ENCODE results near the gene TAS2R41.
"Not testable (repeated sequence)": the region's sequence is repeated elsewhere in the genome, so short reads cannot be mapped to it uniquely, and the experiment has no call there.

The TAS2R41 gene

DNA sequence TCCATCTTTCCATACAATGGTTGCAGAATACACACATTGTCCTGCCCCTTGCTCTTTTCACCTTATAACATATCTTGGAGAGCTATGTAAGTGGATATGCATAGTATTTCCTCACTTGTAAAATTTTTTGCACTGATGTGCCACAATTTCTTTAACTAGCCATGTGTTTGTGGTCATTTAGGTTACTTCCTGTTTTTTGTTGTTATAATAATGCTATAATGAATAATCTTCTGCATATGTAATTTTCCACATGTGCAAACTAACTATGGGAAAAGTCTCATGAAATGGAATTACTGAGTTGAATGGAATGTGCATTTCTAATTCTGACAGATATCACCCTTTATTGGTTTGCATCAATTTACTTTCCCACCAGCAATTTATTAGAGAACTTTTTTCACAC, 2.8 kb downstream of the TAS2R41 start:
- Histone ChIP-seq H3K4me1 (ENCODE audit: insufficient read depth, low read length) (no peaks in the 10 kb centered on the region), H3K9me3 (ENCODE audit: low read length) (no peaks in the 10 kb centered on the region), H3K27me3 (ENCODE audit: control insufficient read depth in 1 of 2, insufficient read depth in 2 of 2, low read length in 2 of 2) (no peaks in the 10 kb centered on the region), H3K9ac (ENCODE audit: low read length) (no peak overlapping the region), H3K27ac (ENCODE audit: low read depth, low read length) (no peak overlapping the region), H3K4me3 (ENCODE audit: low read depth in 1 of 2, low read length in 2 of 2) (no peak overlapping the region), H3K36me3 (ENCODE audit: insufficient read depth, low read length) (no peaks in the 10 kb centered on the region)

DNA sequence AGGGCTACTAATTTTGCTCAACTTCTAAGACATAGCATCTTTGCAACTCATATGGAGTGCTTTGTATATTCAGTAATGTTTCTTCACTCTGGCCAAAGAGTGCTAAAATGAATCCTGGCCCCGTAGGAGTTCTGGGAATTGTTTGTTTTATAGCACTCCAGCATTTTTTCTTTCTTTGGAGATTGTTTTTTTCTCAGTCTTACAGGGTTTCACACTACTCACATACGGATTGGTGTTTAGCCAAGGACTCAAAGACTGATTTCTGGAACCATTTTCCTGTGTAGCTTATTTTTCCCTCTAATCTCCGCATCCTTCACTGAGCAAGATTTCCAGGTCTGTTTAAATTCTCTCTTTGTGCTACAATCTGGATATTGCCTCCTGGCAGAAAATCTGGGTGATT, 6.4 kb downstream of the TAS2R41 start:
- H3K9me3 ChIP-seq (ENCODE audit: low read length) = no peaks in the 10 kb centered on the region
- no peaks in the 10 kb centered on the region for H3K36me3 ChIP-seq (ENCODE audit: insufficient read depth, low read length)
- H3K9ac ChIP-seq (ENCODE audit: low read length) = no peak overlapping the region
- H3K4me3 ChIP-seq (ENCODE audit: low read depth in 1 of 2, low read length in 2 of 2) = no peak overlapping the region
- no peaks in the 10 kb centered on the region for H3K27me3 ChIP-seq (ENCODE audit: control insufficient read depth in 1 of 2, insufficient read depth in 2 of 2, low read length in 2 of 2)
- H3K4me1 ChIP-seq (ENCODE audit: insufficient read depth, low read length) = no peaks in the 10 kb centered on the region
- no peak overlapping the region for H3K27ac ChIP-seq (ENCODE audit: low read depth, low read length)

DNA sequence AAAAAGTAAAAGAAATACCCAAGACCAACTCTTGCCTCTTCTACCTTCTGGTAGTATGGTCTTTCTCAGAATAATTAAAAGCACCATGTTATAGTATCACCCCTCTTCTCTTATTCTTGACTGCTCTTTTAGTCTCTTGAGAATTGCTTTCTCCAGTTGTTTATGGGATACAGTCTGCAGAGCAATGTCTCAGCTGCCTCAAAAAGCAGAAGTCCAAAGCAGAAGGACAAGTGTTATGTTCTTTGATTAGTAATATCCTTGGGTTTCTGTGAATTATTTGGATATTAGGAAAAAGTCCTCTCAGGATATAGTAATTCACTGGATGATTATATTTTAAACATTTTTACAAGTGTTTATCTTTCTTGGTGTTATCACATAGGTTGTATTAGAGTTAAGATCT, 7.4 kb downstream of the TAS2R41 start:
- no peaks in the 10 kb centered on the region for H3K4me1 ChIP-seq (ENCODE audit: insufficient read depth, low read length)
- H3K27me3 ChIP-seq (ENCODE audit: control insufficient read depth in 1 of 2, insufficient read depth in 2 of 2, low read length in 2 of 2) = no peaks in the 10 kb centered on the region
- H3K27ac ChIP-seq (ENCODE audit: low read depth, low read length) = no peak overlapping the region

DNA sequence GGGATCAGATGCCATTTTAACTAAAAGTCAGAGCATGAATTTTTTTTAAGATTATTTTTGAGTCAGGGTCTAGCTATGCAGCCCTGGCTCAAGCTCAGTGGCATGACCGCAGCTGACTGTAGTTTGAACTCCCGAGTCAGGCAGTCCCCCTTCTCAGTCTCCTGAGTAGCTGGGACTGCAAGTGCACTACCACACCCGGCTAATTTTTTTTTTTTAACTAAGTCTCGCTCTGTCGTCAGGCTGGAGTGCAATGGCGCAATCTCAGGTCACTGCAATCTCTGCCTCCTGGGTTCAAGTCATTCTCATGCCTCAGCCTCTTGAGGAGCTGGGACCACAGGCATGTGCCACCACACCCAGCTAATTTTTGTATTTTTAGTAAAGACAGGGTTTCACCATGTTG, 7.8 kb downstream of the TAS2R41 start:
- H3K9me3 ChIP-seq (ENCODE audit: low read length) = no peaks in the 10 kb centered on the region
- no peak overlapping the region for H3K9ac ChIP-seq (ENCODE audit: low read length)
- no peak overlapping the region for H3K27ac ChIP-seq (ENCODE audit: low read depth, low read length)
- no peaks in the 10 kb centered on the region for H3K36me3 ChIP-seq (ENCODE audit: insufficient read depth, low read length)
- H3K27me3 ChIP-seq (ENCODE audit: control insufficient read depth in 1 of 2, insufficient read depth in 2 of 2, low read length in 2 of 2) = no peaks in the 10 kb centered on the region
- H3K4me1 ChIP-seq (ENCODE audit: insufficient read depth, low read length) = no peaks in the 10 kb centered on the region
- no peak overlapping the region for H3K4me3 ChIP-seq (ENCODE audit: low read depth in 1 of 2, low read length in 2 of 2)

More for the DNA sequence above, 7.4 kb downstream of the TAS2R41 start:
- no peak overlapping the region for H3K4me3 ChIP-seq (ENCODE audit: low read depth in 1 of 2, low read length in 2 of 2)
- H3K9ac ChIP-seq (ENCODE audit: low read length) = no peak overlapping the region
- H3K9me3 ChIP-seq (ENCODE audit: low read length) = no peaks in the 10 kb centered on the region
- no peaks in the 10 kb centered on the region for H3K36me3 ChIP-seq (ENCODE audit: insufficient read depth, low read length)

DNA sequence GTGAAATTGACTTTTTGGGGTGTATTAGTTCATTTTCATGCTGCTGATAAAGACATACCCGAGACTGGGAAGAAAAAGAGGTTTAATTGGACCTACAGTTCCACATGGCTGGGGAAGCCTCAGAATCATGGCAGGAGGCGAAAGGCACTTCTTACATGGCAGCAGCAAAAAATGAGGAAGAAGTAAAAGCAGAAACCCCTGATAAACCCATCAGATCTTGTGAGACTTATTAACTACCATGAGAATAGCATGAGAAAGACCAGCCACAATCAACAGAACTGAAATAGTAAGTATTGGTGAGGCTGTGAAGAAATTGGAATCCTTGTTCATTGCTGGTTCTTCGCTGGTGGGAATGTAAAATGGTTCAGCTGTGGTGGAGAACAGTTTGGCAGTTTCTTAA, 8.6 kb downstream of the TAS2R41 start:
- H3K27ac ChIP-seq (ENCODE audit: low read depth, low read length); H3K9me3 ChIP-seq (ENCODE audit: low read length); H3K4me1 ChIP-seq (ENCODE audit: insufficient read depth, low read length); H3K9ac ChIP-seq (ENCODE audit: low read length); H3K27me3 ChIP-seq (ENCODE audit: control insufficient read depth in 1 of 2, insufficient read depth in 2 of 2, low read length in 2 of 2); H3K4me3 ChIP-seq (ENCODE audit: low read depth in 1 of 2, low read length in 2 of 2); H3K36me3 ChIP-seq (ENCODE audit: insufficient read depth, low read length): not testable (repeated sequence)

DNA sequence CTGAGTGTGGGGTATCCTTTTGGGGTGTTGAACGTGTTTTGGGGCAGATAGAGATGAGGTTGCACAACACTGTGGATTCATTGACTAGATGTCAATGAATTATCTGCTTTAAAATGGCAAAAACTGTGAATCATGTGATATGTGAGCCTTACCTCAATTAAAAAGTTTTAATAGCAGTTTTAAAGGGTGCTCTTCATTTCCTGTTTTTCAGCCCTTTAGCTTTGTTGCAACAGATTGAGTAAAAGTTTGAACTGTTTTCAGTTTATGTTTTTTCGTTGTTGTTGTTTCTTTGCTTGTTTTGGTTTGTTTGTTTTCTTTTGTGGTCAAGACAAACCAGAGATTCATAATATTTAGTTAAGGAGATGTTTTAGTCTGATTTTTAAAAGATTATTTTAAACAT, 9.4 kb downstream of the TAS2R41 start:
- no peak overlapping the region for H3K4me3 ChIP-seq (ENCODE audit: low read depth in 1 of 2, low read length in 2 of 2)
- no peak overlapping the region for H3K27ac ChIP-seq (ENCODE audit: low read depth, low read length)
- no peaks in the 10 kb centered on the region for H3K36me3 ChIP-seq (ENCODE audit: insufficient read depth, low read length)
- no peak overlapping the region for H3K9ac ChIP-seq (ENCODE audit: low read length)
- H3K4me1 ChIP-seq (ENCODE audit: insufficient read depth, low read length) = no peaks in the 10 kb centered on the region
- no peaks in the 10 kb centered on the region for H3K27me3 ChIP-seq (ENCODE audit: control insufficient read depth in 1 of 2, insufficient read depth in 2 of 2, low read length in 2 of 2)
- H3K9me3 ChIP-seq (ENCODE audit: low read length) = no peaks in the 10 kb centered on the region

DNA sequence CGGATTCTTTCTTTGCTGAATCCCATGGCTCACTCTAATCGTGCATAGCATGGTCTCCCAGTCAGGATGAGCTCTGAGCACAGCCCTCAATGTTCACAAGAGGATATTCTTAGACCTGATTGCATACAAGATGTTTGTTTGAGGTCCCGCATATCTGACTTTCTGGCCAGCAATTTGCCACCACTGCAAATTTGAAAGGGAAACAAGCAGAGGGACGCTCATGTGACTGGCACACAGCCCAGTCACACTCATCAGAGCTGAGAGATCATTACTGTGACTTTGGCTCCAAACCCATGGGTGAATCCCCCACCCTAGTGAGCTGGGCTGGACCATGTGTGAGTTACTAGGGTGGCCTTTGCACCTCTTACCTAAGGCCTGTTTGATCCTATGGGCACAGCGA, 9.9 kb downstream of the TAS2R41 start:
- Histone ChIP-seq H3K4me3 (ENCODE audit: low read depth in 1 of 2, low read length in 2 of 2) (no peak overlapping the region), H3K36me3 (ENCODE audit: insufficient read depth, low read length) (no peaks in the 10 kb centered on the region), H3K27me3 (ENCODE audit: control insufficient read depth in 1 of 2, insufficient read depth in 2 of 2, low read length in 2 of 2) (no peaks in the 10 kb centered on the region), H3K4me1 (ENCODE audit: insufficient read depth, low read length) (no peaks in the 10 kb centered on the region), H3K9me3 (ENCODE audit: low read length) (no peaks in the 10 kb centered on the region), H3K9ac (ENCODE audit: low read length) (no peak overlapping the region), H3K27ac (ENCODE audit: low read depth, low read length) (no peak overlapping the region)

DNA sequence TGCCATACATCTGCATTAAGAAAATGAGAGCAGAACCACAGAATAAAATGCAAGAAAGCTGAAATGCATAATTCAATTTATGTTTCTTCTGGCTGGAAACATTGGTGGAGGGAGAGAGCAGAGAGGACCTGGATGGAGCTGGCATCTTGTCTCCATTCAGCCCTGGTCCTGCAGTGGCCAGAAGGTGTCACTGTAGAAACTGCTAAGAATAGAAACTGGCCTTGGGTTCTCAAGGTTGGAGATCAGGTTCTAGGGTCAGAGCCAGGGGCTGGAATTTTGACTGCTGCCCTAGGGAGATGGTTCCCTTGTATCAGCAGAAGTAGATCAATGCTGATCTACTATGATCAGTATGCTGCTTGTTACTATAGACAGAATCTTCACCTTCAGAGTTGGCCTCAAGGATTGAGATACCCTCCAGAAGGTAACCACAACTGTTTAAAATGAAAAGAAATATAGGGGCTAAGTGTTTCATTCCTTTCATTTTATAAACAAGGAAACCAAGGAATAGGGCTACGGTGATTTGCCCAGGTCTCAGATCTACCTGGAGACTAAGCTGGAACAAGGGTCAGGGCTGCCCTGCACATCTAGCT, 13.1 kb downstream of the TAS2R41 start:
- Histone ChIP-seq H3K36me3 (ENCODE audit: insufficient read depth, low read length) (no peaks in the 10 kb centered on the region), H3K9ac (ENCODE audit: low read length) (no peak overlapping the region), H3K27ac (ENCODE audit: low read depth, low read length) (no peak overlapping the region), H3K4me3 (ENCODE audit: low read depth in 1 of 2, low read length in 2 of 2) (no peak overlapping the region), H3K9me3 (ENCODE audit: low read length) (no peaks in the 10 kb centered on the region), H3K27me3 (ENCODE audit: control insufficient read depth in 1 of 2, insufficient read depth in 2 of 2, low read length in 2 of 2) (no peaks in the 10 kb centered on the region), H3K4me1 (ENCODE audit: insufficient read depth, low read length) (no peaks in the 10 kb centered on the region)

DNA sequence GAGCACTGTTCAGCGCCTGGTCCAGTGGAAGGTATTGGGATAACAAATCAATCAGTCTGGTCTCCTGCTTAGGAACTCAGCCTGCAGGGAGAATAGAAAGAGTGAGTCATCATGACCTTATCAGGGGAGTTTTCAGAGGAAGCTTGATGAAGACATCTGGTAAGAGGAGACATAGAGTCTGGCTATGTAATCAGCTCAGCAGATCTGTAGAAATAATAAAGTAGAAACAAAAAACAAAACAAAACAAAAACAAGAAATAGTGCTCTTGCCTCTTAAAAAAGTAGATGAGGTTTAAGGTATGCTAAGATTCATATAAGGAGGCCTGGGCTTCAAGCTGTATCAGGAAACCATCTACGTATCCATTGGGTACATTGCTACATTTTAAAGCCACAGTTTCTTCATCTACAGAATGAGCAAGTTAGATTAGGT, 14.4 kb downstream of the TAS2R41 start:
- no peak overlapping the region for H3K4me3 ChIP-seq (ENCODE audit: low read depth in 1 of 2, low read length in 2 of 2)
- no peaks in the 10 kb centered on the region for H3K36me3 ChIP-seq (ENCODE audit: insufficient read depth, low read length)
- no peaks in the 10 kb centered on the region for H3K9me3 ChIP-seq (ENCODE audit: low read length)
- H3K27me3 ChIP-seq (ENCODE audit: control insufficient read depth in 1 of 2, insufficient read depth in 2 of 2, low read length in 2 of 2) = no peaks in the 10 kb centered on the region
- H3K27ac ChIP-seq (ENCODE audit: low read depth, low read length) = no peak overlapping the region
- no peaks in the 10 kb centered on the region for H3K4me1 ChIP-seq (ENCODE audit: insufficient read depth, low read length)
- no peak overlapping the region for H3K9ac ChIP-seq (ENCODE audit: low read length)

DNA sequence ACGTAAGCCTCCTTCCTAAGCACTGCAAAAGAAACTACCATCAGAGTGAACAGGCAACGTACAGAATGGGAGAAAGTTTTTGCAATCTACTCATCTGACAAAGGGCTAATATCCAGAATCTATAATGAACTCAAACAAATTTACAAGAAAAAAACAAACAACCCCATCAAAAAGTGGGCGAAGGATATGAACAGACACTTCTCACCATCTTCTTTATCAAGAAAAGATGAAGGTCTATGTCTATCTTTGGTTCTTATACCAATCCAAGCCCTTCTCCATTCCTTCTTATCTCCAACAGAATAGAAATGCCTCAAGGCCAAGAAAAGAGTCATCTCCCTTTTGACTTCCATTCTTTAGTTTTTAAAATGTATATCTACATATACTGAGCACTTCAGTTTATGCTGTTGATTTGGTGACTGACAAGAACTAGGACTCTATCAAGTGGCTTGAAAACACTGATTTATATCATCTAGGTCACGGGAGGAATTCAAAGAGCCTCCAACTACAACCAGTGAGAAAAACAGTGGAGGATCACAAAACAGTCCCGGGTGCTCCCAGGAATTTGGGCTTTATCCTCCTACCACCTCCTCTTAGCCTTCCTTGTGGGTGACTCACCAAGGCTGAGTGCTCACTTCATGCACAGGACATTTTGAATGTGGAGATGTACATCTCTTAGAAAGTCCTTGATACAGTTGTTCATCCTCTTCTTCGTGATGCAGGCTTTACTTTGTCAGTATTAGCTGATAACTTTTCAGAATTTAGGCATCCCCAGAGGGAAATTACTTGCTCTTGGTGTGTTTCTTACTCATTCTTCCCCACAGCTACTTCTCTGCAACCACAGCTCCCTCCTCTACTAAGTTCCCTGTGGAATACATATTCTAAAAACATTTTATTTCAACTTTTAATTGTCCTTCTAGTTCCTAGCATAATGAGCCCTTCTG, 15.4 kb downstream of the TAS2R41 start:
- Histone ChIP-seq H3K27me3 (ENCODE audit: control insufficient read depth in 1 of 2, insufficient read depth in 2 of 2, low read length in 2 of 2) (no peaks in the 10 kb centered on the region), H3K36me3 (ENCODE audit: insufficient read depth, low read length) (no peaks in the 10 kb centered on the region), H3K9me3 (ENCODE audit: low read length) (no peaks in the 10 kb centered on the region), H3K27ac (ENCODE audit: low read depth, low read length) (no peak overlapping the region), H3K4me1 (ENCODE audit: insufficient read depth, low read length) (no peaks in the 10 kb centered on the region), H3K4me3 (ENCODE audit: low read depth in 1 of 2, low read length in 2 of 2) (no peak overlapping the region), H3K9ac (ENCODE audit: low read length) (no peak overlapping the region)

DNA sequence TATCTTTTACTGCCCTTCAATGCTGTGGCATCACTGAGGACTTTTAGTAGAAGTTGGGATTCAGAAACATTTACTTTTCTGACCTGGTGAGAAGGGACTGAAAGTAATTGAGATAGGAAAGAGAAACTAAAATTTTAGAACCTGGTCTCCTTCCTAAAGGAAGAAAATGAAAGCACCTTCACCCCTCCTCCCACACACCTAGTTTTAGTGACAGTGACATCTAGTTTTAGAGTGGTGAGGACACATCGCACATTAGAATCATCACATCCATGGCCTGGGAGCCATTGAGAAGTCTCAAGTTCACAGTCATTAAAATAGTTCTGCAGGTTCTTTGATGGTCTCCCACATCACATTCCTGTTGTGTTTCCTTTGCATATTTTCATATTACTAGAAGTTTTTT, 16.1 kb downstream of the TAS2R41 start:
- Histone ChIP-seq H3K9ac (ENCODE audit: low read length) (no peak overlapping the region), H3K4me3 (ENCODE audit: low read depth in 1 of 2, low read length in 2 of 2) (no peak overlapping the region), H3K9me3 (ENCODE audit: low read length) (no peaks in the 10 kb centered on the region), H3K27me3 (ENCODE audit: control insufficient read depth in 1 of 2, insufficient read depth in 2 of 2, low read length in 2 of 2) (no peaks in the 10 kb centered on the region), H3K4me1 (ENCODE audit: insufficient read depth, low read length) (no peaks in the 10 kb centered on the region), H3K36me3 (ENCODE audit: insufficient read depth, low read length) (no peaks in the 10 kb centered on the region), H3K27ac (ENCODE audit: low read depth, low read length) (no peak overlapping the region)

DNA sequence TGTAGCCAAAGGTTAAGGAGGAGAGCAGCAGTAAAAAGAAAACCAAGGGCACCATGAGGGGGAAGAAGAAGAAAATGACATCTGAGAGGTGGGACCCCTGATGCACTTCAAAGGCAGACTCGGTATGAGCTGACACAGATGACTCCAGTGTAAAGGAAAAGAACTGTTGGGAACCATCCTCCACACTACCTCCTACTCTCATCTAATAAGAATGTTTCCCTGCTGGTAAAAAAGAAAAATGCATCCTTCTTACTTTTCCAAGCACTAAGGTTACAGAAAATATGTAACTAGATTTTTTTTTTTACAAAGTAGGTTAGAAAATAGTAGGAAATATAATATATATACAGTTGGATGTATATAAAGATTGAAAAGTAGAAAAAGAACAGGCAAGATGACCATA, 16.9 kb downstream of the TAS2R41 start:
- Histone ChIP-seq H3K36me3 (ENCODE audit: insufficient read depth, low read length) (no peaks in the 10 kb centered on the region), H3K9ac (ENCODE audit: low read length) (no peak overlapping the region), H3K27me3 (ENCODE audit: control insufficient read depth in 1 of 2, insufficient read depth in 2 of 2, low read length in 2 of 2) (no peaks in the 10 kb centered on the region), H3K27ac (ENCODE audit: low read depth, low read length) (no peak overlapping the region), H3K9me3 (ENCODE audit: low read length) (no peaks in the 10 kb centered on the region), H3K4me1 (ENCODE audit: insufficient read depth, low read length) (no peaks in the 10 kb centered on the region), H3K4me3 (ENCODE audit: low read depth in 1 of 2, low read length in 2 of 2) (no peak overlapping the region)
